K562 (cell line): ENCODE data around the gene REEP2. TPM values are rescaled to one million over a fixed set of nuclear protein-coding genes. Genes with fewer than 3 reads are reported as not detected.

ENCODE experiments used
- CHD2 ChIP-seq: IDR thresholded peaks from 2 replicates; pipeline ENCODE4 v1.6.1; 2011; ENCODE audit warnings: low read depth, low read length
- FIP1L1 ChIP-seq: fragments of 200-400 bp; formaldehyde crosslinking; IDR thresholded peaks from 2 replicates; pipeline ENCODE4 v1.6.1; 2018; ENCODE audit warnings: mild to moderate bottlenecking, low read depth, low read length; ENCODE audit not compliant: poor library complexity, severe bottlenecking
- HCFC1 ChIP-seq: IDR thresholded peaks from 2 replicates; pipeline ENCODE4 v1.6.1; 2012; ENCODE audit warnings: low read depth, low read length, improper control_type of control experiment
- HMGN3 ChIP-seq: IDR thresholded peaks from 2 replicates; pipeline ENCODE4 v1.6.1; 2011; ENCODE audit warnings: borderline replicate concordance, low read depth, mild to moderate bottlenecking, mixed read lengths, low read length; ENCODE audit not compliant: insufficient read length; ENCODE audit errors: extremely low read depth
- KLF1 ChIP-seq: fragments of 450-650 bp; IDR thresholded peaks from 2 replicates; pipeline ENCODE4 v1.6.1; 2016; ENCODE audit warnings: missing genetic modification characterization, missing compliant biosample characterization
- NFIX ChIP-seq: fragments of 250-450 bp; sonication (Bioruptor Pico); IDR thresholded peaks from 2 replicates; pipeline ENCODE4 v1.4.0; 2020; ENCODE audit warnings: low read depth, mild to moderate bottlenecking, moderate library complexity
- NR3C1 ChIP-seq: sonication (generic); formaldehyde crosslinking; IDR thresholded peaks from 2 replicates; pipeline ENCODE4 v1.8.1; 2022; ENCODE audit warnings: missing genetic modification reagents
- POLR2B ChIP-seq: fragments of 450-650 bp; IDR thresholded peaks from 2 replicates; pipeline ENCODE4 v1.6.1; 2018; ENCODE audit warnings: low read depth; ENCODE audit not compliant: partially characterized antibody
- PURB ChIP-seq: sonication (generic); formaldehyde crosslinking; IDR thresholded peaks from 2 replicates; pipeline ENCODE4 v1.9.0; 2021; ENCODE audit warnings: low read depth, mild to moderate bottlenecking, missing genetic modification reagents
- RBFOX2 ChIP-seq: fragments of 200-400 bp; formaldehyde crosslinking; IDR thresholded peaks from 2 replicates; pipeline ENCODE4 v1.6.1; 2017; ENCODE audit warnings: low read depth, mild to moderate bottlenecking, low read length, moderate library complexity
- RBM17 ChIP-seq: fragments of 200-400 bp; formaldehyde crosslinking; IDR thresholded peaks from 2 replicates; pipeline ENCODE4 v1.6.1; 2017; ENCODE audit warnings: low read depth, mild to moderate bottlenecking, low read length, borderline replicate concordance
- RHOXF2B ChIP-seq: fragments of 250-450 bp; sonication (Bioruptor Pico); conservative IDR thresholded peaks from 2 replicates; pipeline ENCODE4 v1.5.1; 2021
- SLC30A9 ChIP-seq: fragments of 250-450 bp; sonication (Bioruptor Pico); IDR thresholded peaks from 2 replicates; pipeline ENCODE4 v1.8.0; 2022; ENCODE audit warnings: mild to moderate bottlenecking, moderate library complexity
- SMAD3 ChIP-seq: fragments of 450-650 bp; formaldehyde crosslinking; conservative IDR thresholded peaks from 2 replicates; pipeline ENCODE4 v1.4.0; 2020; ENCODE audit warnings: mild to moderate bottlenecking
- STAG1 ChIP-seq: sonication (generic); formaldehyde crosslinking; IDR thresholded peaks from 2 replicates; pipeline ENCODE4 v1.5.0; 2020; ENCODE audit warnings: missing genetic modification reagents, borderline replicate concordance
- ZFP36 ChIP-seq: fragments of 150-350 bp; IDR thresholded peaks from 2 replicates; pipeline ENCODE4 v1.6.1; 2018; ENCODE audit warnings: low read length, low read depth; ENCODE audit not compliant: partially characterized antibody
- ZNF175 ChIP-seq: fragments of 200-800 bp; sonication (Bioruptor generic); IDR thresholded peaks from 2 replicates; pipeline ENCODE4 v1.6.1; 2016; ENCODE audit warnings: low read depth, mild to moderate bottlenecking, missing genetic modification characterization, missing compliant biosample characterization
- ZNF184 ChIP-seq: sonication (generic); formaldehyde crosslinking; IDR thresholded peaks from 2 replicates; pipeline ENCODE4 v1.5.0; 2020; ENCODE audit warnings: missing genetic modification reagents
- ZNF23 ChIP-seq: fragments of 250-450 bp; sonication (Bioruptor Pico); IDR thresholded peaks from 2 replicates; pipeline ENCODE4 v1.4.0; 2020; ENCODE audit warnings: mild to moderate bottlenecking
- ZNF445 ChIP-seq: fragments of 250-450 bp; sonication (Bioruptor Pico); IDR thresholded peaks from 2 replicates; pipeline ENCODE4 v1.4.0; 2020; ENCODE audit warnings: low read depth, mild to moderate bottlenecking, moderate library complexity
- ZNF77 ChIP-seq: fragments of 250-450 bp; sonication (Bioruptor Pico); IDR thresholded peaks from 2 replicates; pipeline ENCODE4 v1.5.0; 2020
- polyA plus RNA-seq, 8 experiments: library from polyadenylated mRNA; depleted of rRNA in 4 of 8; stranded (reverse) in 5 of 8; unstranded in 3 of 8; fragments of >200 nt; fragmentation: Nextera tagmentation in 2 of 8; fragmentation: Illumina TruSeq in 1 of 8; extraction: Ambion mirVana in 2 of 8; extraction: Trizol in 1 of 8; gene quantifications; 2 replicates each; pipeline versions ENCODE4 v1.2.1 to v1.2.3, GENCODE V29; 2011 to 2014; ENCODE audit warnings: inconsistent platforms in 1 of 8, missing spikeins in 1 of 8
- total RNA-seq, 7 experiments: library from RNA; depleted of rRNA in 6 of 7; stranded (reverse); fragments of >200 nt in 6 of 7; fragmentation: Illumina TruSeq in 2 of 7; extraction: Trizol in 2 of 7; gene quantifications; 2 replicates each; pipeline versions ENCODE4 v1.2.1 to v1.2.3, GENCODE V29; 2011 to 2021; ENCODE audit warnings: low replicate concordance in 1 of 7
- TF ChIP-seq, protein P1 (sequence below): fragments of 250-450 bp; sonication (Bioruptor Pico); IDR thresholded peaks from 2 replicates; pipeline ENCODE4 v1.4.0; 2020; ENCODE audit warnings: mild to moderate bottlenecking
- TF ChIP-seq, protein P2 (sequence below): sonication (generic); formaldehyde crosslinking; IDR thresholded peaks from 2 replicates; pipeline ENCODE4 v1.8.1; 2022; ENCODE audit warnings: missing genetic modification reagents
- TF ChIP-seq, protein P3 (sequence below): fragments of 250-450 bp; sonication (Bioruptor Pico); IDR thresholded peaks from 2 replicates; pipeline ENCODE4 v1.6.1; 2021; ENCODE audit warnings: mild to moderate bottlenecking
- TF ChIP-seq, protein P4 (sequence below): fragments of 250-450 bp; sonication (Bioruptor Pico); IDR thresholded peaks from 2 replicates; pipeline ENCODE4 v1.8.0; 2021; ENCODE audit warnings: borderline replicate concordance, mild to moderate bottlenecking, moderate library complexity; ENCODE audit not compliant: poor library complexity, severe bottlenecking

REEP2 gene
- total and polyA plus RNA-seq, 9 of the 15 experiments (the other 6 are each of a cell fraction or from before 2014, with no cell fraction given): 0.03 to 1.1 (median 0.12) TPM; not detected in 1

DNA sequence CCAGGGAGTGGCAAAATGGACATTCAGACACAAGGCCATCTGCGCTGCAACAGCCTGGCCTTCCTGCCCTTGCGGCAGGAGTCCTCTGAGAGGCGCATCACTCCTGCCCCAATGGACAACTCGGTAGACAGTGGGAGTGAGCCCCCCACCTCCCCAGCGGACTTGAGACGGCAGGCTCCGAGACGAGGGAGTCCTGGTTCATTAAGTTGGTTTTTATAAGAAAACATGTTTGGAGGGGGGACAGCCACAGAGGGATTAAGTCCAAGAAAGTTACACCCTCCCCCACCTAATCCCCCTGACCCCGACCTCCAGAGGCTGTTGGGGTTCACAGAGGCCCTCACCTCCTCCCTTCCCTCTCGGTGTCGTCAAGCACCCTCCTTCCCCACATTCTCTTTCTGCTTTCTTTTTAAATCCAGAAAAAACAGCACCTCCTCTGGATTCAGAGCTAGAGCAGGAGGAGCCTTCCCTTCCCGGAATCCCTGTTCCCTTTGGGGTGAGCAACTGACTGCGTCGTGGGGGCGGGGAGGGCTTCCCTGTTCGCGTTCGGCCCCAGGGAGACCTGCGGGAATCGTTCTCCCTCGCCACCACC is 24.7 kb downstream of the REEP2 start (continued):
- no peak for TF ChIP-seq NFIX (CRISPR knock-in tag)
- no peak for TF ChIP-seq ZNF77
- TF ChIP-seq, protein P1, sequence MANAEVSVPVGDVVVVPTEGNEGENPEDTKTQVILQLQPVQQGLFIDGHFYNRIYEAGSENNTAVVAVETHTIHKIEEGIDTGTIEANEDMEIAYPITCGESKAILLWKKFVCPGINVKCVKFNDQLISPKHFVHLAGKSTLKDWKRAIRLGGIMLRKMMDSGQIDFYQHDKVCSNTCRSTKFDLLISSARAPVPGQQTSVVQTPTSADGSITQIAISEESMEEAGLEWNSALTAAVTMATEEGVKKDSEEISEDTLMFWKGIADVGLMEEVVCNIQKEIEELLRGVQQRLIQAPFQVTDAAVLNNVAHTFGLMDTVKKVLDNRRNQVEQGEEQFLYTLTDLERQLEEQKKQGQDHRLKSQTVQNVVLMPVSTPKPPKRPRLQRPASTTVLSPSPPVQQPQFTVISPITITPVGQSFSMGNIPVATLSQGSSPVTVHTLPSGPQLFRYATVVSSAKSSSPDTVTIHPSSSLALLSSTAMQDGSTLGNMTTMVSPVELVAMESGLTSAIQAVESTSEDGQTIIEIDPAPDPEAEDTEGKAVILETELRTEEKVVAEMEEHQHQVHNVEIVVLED (CRISPR knock-in tag): no peak
- TF ChIP-seq, protein P2, sequence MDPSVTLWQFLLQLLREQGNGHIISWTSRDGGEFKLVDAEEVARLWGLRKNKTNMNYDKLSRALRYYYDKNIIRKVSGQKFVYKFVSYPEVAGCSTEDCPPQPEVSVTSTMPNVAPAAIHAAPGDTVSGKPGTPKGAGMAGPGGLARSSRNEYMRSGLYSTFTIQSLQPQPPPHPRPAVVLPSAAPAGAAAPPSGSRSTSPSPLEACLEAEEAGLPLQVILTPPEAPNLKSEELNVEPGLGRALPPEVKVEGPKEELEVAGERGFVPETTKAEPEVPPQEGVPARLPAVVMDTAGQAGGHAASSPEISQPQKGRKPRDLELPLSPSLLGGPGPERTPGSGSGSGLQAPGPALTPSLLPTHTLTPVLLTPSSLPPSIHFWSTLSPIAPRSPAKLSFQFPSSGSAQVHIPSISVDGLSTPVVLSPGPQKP: no peak
- TF ChIP-seq ZNF175 (CRISPR knock-in tag): no peak
- no peak for TF ChIP-seq NR3C1
- no peak for TF ChIP-seq ZNF23 (CRISPR knock-in tag)
- no peak; the same call in 1 of the 2 replicates for TF ChIP-seq STAG1
- TF ChIP-seq KLF1 (tag): no peak
- no peak for TF ChIP-seq CHD2
- TF ChIP-seq ZNF184 (CRISPR knock-in tag): no peak
- TF ChIP-seq, protein P3, sequence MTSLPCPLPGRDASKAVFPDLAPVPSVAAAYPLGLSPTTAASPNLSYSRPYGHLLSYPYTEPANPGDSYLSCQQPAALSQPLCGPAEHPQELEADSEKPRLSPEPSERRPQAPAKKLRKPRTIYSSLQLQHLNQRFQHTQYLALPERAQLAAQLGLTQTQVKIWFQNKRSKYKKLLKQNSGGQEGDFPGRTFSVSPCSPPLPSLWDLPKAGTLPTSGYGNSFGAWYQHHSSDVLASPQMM (CRISPR knock-in tag): no peak
- TF ChIP-seq ZNF445 (CRISPR knock-in tag): no peak
- no peak for TF ChIP-seq RBFOX2
- TF ChIP-seq HCFC1: no peak
- no peak for TF ChIP-seq RBM17
- TF ChIP-seq PURB: no peak
- no peak for TF ChIP-seq HMGN3
- TF ChIP-seq ZFP36: no peak
- no peak for TF ChIP-seq FIP1L1
- no peak for TF ChIP-seq SLC30A9
- TF ChIP-seq SMAD3: no peak
- TF ChIP-seq POLR2B: peak; percentile 48
- no peak for TF ChIP-seq RHOXF2B (CRISPR knock-in tag)
- TF ChIP-seq, protein P4, sequence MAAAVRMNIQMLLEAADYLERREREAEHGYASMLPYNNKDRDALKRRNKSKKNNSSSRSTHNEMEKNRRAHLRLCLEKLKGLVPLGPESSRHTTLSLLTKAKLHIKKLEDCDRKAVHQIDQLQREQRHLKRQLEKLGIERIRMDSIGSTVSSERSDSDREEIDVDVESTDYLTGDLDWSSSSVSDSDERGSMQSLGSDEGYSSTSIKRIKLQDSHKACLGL (CRISPR knock-in tag): no peak
